Thyroid gland (tissue), 4 donors: ENCODE measurements around the gene CXCL5. TPM values are rescaled to one million over a fixed set of nuclear protein-coding genes. Genes with fewer than 3 reads are reported as not detected.

Experiments
- DNase-seq, 2 donors: peaks; one replicate each; pipeline ENCODE4 v3.0.0-alpha.2; 2019
- H3K27ac ChIP-seq, 3 donors: fragments of 200-600 bp; sonication (generic); 1 replicate in 2 of 3; 2 replicates in 1 of 3; pipeline ENCODE4 v1.5.1; 2016 to 2019; ENCODE audit warnings: mild to moderate bottlenecking in 1 of 3, moderate library complexity in 1 of 3
- H3K27me3 ChIP-seq: fragments of 200-600 bp; sonication (generic); one replicate; pipeline ENCODE4 v1.5.1; 2019
- H3K36me3 ChIP-seq, 2 donors: fragments of 200-600 bp; sonication (generic); one replicate each; pipeline ENCODE4 v1.5.1; 2016 to 2019
- H3K4me1 ChIP-seq, 2 donors: fragments of 200-600 bp; sonication (generic); one replicate each; pipeline ENCODE4 v1.5.1; 2017 to 2019
- H3K4me3 ChIP-seq, 3 donors: fragments of 200-600 bp; sonication (generic); replicated peaks in 1 of 3; 1 replicate in 2 of 3; 2 replicates in 1 of 3; pipeline ENCODE4 v1.5.1; 2016; ENCODE audit warnings: mild to moderate bottlenecking in 1 of 3
- H3K9me3 ChIP-seq: fragments of 200-600 bp; sonication (generic); one replicate; pipeline ENCODE4 v1.5.1; 2017
- CTCF ChIP-seq, 6 experiments: fragments of 200-600 bp in 3 of 6; fragments of 450-650 bp in 3 of 6; sonication (generic) in 3 of 6; IDR thresholded peaks; one replicate each; pipeline ENCODE4 v1.5.1; 2016 to 2019; ENCODE audit warnings: antibody characterized with exemption in 6 of 6, mild to moderate bottlenecking in 2 of 6, inconsistent platforms in 1 of 6, moderate library complexity in 1 of 6
- POLR2A ChIP-seq, 2 donors: fragments of 450-650 bp; IDR thresholded peaks; one replicate each; pipeline ENCODE4 v1.6.1; 2017; ENCODE audit warnings: antibody characterized with exemption in 2 of 2, mild to moderate bottlenecking in 2 of 2, moderate library complexity in 1 of 2
- WGBS, 2 donors: methylation state at CpG; one replicate each; pipeline ENCODE4 v1.1.5; 2017; 5-methylcytosine and 5-hydroxymethylcytosine counted together
- intact Hi-C: fragments of 100-400 bp; cut with DNase I; formaldehyde crosslinking; loops from one replicate; pipeline ENCODE4 v1.15.1; 2023
- total RNA-seq, 4 donors: library from RNA; depleted of rRNA; stranded (reverse); fragments of >200 nt; gene quantifications; one replicate each; pipeline ENCODE4 v1.2.3, GENCODE V29; 2016

CXCL5 gene
- total RNA-seq, 4 donors from 2014 or later = not detected

- intact Hi-C loops = no loop called here
- no peak for TF ChIP-seq POLR2A (IDR thresholded peaks at IDR 0.05)
- TF ChIP-seq CTCF (IDR thresholded peaks at IDR 0.05) = no peak
Observed at GRCh38 chr4:74009307-74009706, 10.8 kb upstream of the CXCL5 start.

GRCh38 chr4:74006009-74006476 is 7.6 kb upstream of the CXCL5 start:
- Histone ChIP-seq H3K36me3 (no peaks in the 10 kb centered on the region), H3K9me3 (no peaks in the 10 kb centered on the region), H3K27me3 (no peaks in the 10 kb centered on the region), H3K27ac (no peak overlapping the region), H3K4me1 (no peaks in the 10 kb centered on the region), H3K4me3 (no peak overlapping the region)
- TF ChIP-seq CTCF (IDR thresholded peaks at IDR 0.05) (no peak), POLR2A (IDR thresholded peaks at IDR 0.05) (no peak)
- 34 to 73% methylated on average over 2 of the region's 2 CpGs for WGBS, 2 donors
- DNase-seq = no peak
- intact Hi-C loops = no loop called here

More at GRCh38 chr4:74009307-74009706, 10.8 kb upstream of the CXCL5 start:
- H3K4me1 ChIP-seq = no peaks in the 10 kb centered on the region
- no peak overlapping the region for H3K27ac ChIP-seq
- H3K9me3 ChIP-seq = no peaks in the 10 kb centered on the region
- no peak overlapping the region for H3K4me3 ChIP-seq
- WGBS, 2 donors = 92 to 94% methylated on average over 3 of the region's 3 CpGs
- no peak for DNase-seq
- H3K27me3 ChIP-seq = no peaks in the 10 kb centered on the region
- no peaks in the 10 kb centered on the region for H3K36me3 ChIP-seq

- Histone ChIP-seq H3K27me3 (no peaks in the 10 kb centered on the region), H3K4me3 (no peak overlapping the region), H3K36me3 (no peaks in the 10 kb centered on the region), H3K4me1 (no peaks in the 10 kb centered on the region), H3K9me3 (no peaks in the 10 kb centered on the region), H3K27ac (no peak overlapping the region)
- TF ChIP-seq POLR2A (IDR thresholded peaks at IDR 0.05) (no peak), CTCF (IDR thresholded peaks at IDR 0.05) (no peak)
- intact Hi-C loops = no loop called here
- 50 to 55% methylated on average over 3 of the region's 3 CpGs for WGBS, 2 donors
- DNase-seq = no peak
Observed at GRCh38 chr4:74005528-74005927, 7.1 kb upstream of the CXCL5 start.

- H3K27me3 ChIP-seq = no peaks in the 10 kb centered on the region
- WGBS, 2 donors = 71 to 75% methylated on average over 4 of the region's 4 CpGs
- intact Hi-C loops = no loop called here
- no peak overlapping the region for H3K27ac ChIP-seq
- no peaks in the 10 kb centered on the region for H3K9me3 ChIP-seq
- H3K4me1 ChIP-seq = no peaks in the 10 kb centered on the region
- no peak for TF ChIP-seq POLR2A (IDR thresholded peaks at IDR 0.05)
- no peak for TF ChIP-seq CTCF (IDR thresholded peaks at IDR 0.05)
- no peak for DNase-seq
- H3K36me3 ChIP-seq = no peaks in the 10 kb centered on the region
- no peak overlapping the region for H3K4me3 ChIP-seq
Observed at GRCh38 chr4:74004668-74005067, 6.2 kb upstream of the CXCL5 start.

GRCh38 chr4:74000301-74000700 is 1.8 kb upstream of the CXCL5 start:
- TF ChIP-seq CTCF (IDR thresholded peaks at IDR 0.05) (no peak), POLR2A (IDR thresholded peaks at IDR 0.05) (no peak)
- DNase-seq = no peak
- H3K27ac ChIP-seq = no peak overlapping the region
- 85 to 88% methylated on average over 6 of the region's 6 CpGs for WGBS, 2 donors
- intact Hi-C loops = no loop called here
- H3K36me3 ChIP-seq = no peaks in the 10 kb centered on the region
- no peaks in the 10 kb centered on the region for H3K9me3 ChIP-seq
- H3K4me3 ChIP-seq = no peak overlapping the region
- peaks cover 0 to 6% of the 10 kb centered on the region in 2 donors for H3K4me1 ChIP-seq
- H3K27me3 ChIP-seq = no peaks in the 10 kb centered on the region
